ENCODE measurements around the gene TFPI. TPM values are rescaled to one million over a fixed set of nuclear protein-coding genes. Genes with fewer than 3 reads are reported as not detected.

The TFPI gene
- total RNA-seq, 1 experiment from 2014 or later = 125 TPM

- no peak for DNase-seq
- Mint-ChIP-seq H3K27ac (ENCODE audit: unreplicated experiment) (no peak overlapping the region), H3K36me3 (ENCODE audit: insufficient read depth, unreplicated experiment) (peaks cover 12% of the 10 kb centered on the region), H3K27me3 (ENCODE audit: unreplicated experiment) (no peaks in the 10 kb centered on the region), H3K4me3 (ENCODE audit: low read depth, unreplicated experiment) (no peak overlapping the region), H3K4me1 (ENCODE audit: low read depth, unreplicated experiment) (no peaks in the 10 kb centered on the region), H3K9me3 (ENCODE audit: low read depth, unreplicated experiment) (no peaks in the 10 kb centered on the region)
- no TSS peak for BruUV-seq (replicated peaks)
- TF ChIP-seq CTCF (IDR thresholded peaks at IDR 0.05; ENCODE audit: unreplicated experiment) = no peak
- intact Hi-C loops (cut with micrococcal nuclease; ENCODE audit: unreplicated experiment) = no loop called here
- CTCF ChIA-PET = no interaction called here
Measured at GRCh38 chr2:187481543-187481942, 72.7 kb downstream of the TFPI start.

- DNase-seq = no peak
- TF ChIP-seq CTCF (IDR thresholded peaks at IDR 0.05; ENCODE audit: unreplicated experiment) = no peak
- Mint-ChIP-seq H3K4me3 (ENCODE audit: low read depth, unreplicated experiment) (no peak overlapping the region), H3K27ac (ENCODE audit: unreplicated experiment) (no peak overlapping the region), H3K36me3 (ENCODE audit: insufficient read depth, unreplicated experiment) (peaks cover 12% of the 10 kb centered on the region), H3K9me3 (ENCODE audit: low read depth, unreplicated experiment) (no peaks in the 10 kb centered on the region), H3K4me1 (ENCODE audit: low read depth, unreplicated experiment) (no peaks in the 10 kb centered on the region), H3K27me3 (ENCODE audit: unreplicated experiment) (no peaks in the 10 kb centered on the region)
- BruUV-seq (replicated peaks) = no TSS peak
- CTCF ChIA-PET = no interaction called here
- intact Hi-C loops (cut with micrococcal nuclease; ENCODE audit: unreplicated experiment) = no loop called here
Measured at GRCh38 chr2:187478719-187479118, 75.5 kb downstream of the TFPI start.

- BruUV-seq (replicated peaks) = no TSS peak
- intact Hi-C loops (cut with micrococcal nuclease; ENCODE audit: unreplicated experiment) = no loop called here
- Mint-ChIP-seq H3K4me1 (ENCODE audit: low read depth, unreplicated experiment) (no peaks in the 10 kb centered on the region), H3K27ac (ENCODE audit: unreplicated experiment) (no peak overlapping the region), H3K27me3 (ENCODE audit: unreplicated experiment) (no peaks in the 10 kb centered on the region), H3K4me3 (ENCODE audit: low read depth, unreplicated experiment) (no peak overlapping the region), H3K9me3 (ENCODE audit: low read depth, unreplicated experiment) (no peaks in the 10 kb centered on the region), H3K36me3 (ENCODE audit: insufficient read depth, unreplicated experiment) (peaks cover 3% of the 10 kb centered on the region)
- TF ChIP-seq CTCF (IDR thresholded peaks at IDR 0.05; ENCODE audit: unreplicated experiment) = no peak
- CTCF ChIA-PET = no interaction called here
- no peak for DNase-seq
Measured at GRCh38 chr2:187477051-187477450, 77.2 kb downstream of the TFPI start.

- Mint-ChIP-seq H3K27me3 (ENCODE audit: unreplicated experiment) (no peaks in the 10 kb centered on the region), H3K36me3 (ENCODE audit: insufficient read depth, unreplicated experiment) (no peaks in the 10 kb centered on the region), H3K9me3 (ENCODE audit: low read depth, unreplicated experiment) (no peaks in the 10 kb centered on the region), H3K4me1 (ENCODE audit: low read depth, unreplicated experiment) (no peaks in the 10 kb centered on the region), H3K4me3 (ENCODE audit: low read depth, unreplicated experiment) (no peak overlapping the region), H3K27ac (ENCODE audit: unreplicated experiment) (no peak overlapping the region)
- intact Hi-C loops (cut with micrococcal nuclease; ENCODE audit: unreplicated experiment) = no loop called here
- BruUV-seq (replicated peaks) = no TSS peak
- CTCF ChIA-PET = interaction anchor here (0.6 kb wide), 1 partner anchor 224 kb away, joined by 5 read pairs; no protein-coding TSS in a partner anchor
- TF ChIP-seq CTCF (IDR thresholded peaks at IDR 0.05; ENCODE audit: unreplicated experiment) = no peak
- DNase-seq = no peak
Measured at GRCh38 chr2:187475499-187476248, 78.6 kb downstream of the TFPI start.

Measured in Calu3 (cell line).